ENCODE data around the gene TLE3. TPM values are rescaled to one million over a fixed set of nuclear protein-coding genes. Genes with fewer than 3 reads are reported as not detected.

The TLE3 gene
- total RNA-seq, 3 donors from 2014 or later: 67.0 to 73.9 (median 73.4) TPM

DNA sequence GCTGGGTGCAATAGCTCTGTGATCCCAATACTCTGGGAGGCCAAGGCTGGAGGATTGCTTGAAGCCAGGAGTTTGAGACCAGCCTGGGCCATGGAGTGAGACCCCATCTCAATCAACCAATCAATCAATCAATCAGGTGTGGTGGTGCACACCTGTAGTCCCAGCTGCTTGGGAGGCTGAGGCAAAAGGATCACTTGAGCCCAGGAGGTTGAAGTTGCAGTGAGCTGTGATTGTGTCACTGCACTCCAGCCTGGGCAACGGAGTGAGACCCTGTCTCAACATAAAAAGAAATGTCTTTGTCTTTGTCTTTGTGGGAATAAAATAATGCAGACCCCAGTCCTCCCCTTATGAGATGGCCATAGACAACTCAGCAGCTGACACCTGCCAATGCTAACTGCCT is 34.9 kb upstream of the TLE3 start:
- Histone ChIP-seq H3K4me1 (no peaks in the 10 kb centered on the region), H3K9me3 (no peaks in the 10 kb centered on the region), H3K4me3 (no peak overlapping the region), H3K27me3 (no peaks in the 10 kb centered on the region), H3K27ac (no peak overlapping the region), H3K36me3 (no peaks in the 10 kb centered on the region)
- DNase-seq (ENCODE audit: low spot score in 2 of 2): no peak
- TF ChIP-seq POLR2AphosphoS5 (IDR thresholded peaks at IDR 0.05) (no peak), POLR2A (IDR thresholded peaks at IDR 0.05) (no peak)
- TF ChIP-seq, protein P1, sequence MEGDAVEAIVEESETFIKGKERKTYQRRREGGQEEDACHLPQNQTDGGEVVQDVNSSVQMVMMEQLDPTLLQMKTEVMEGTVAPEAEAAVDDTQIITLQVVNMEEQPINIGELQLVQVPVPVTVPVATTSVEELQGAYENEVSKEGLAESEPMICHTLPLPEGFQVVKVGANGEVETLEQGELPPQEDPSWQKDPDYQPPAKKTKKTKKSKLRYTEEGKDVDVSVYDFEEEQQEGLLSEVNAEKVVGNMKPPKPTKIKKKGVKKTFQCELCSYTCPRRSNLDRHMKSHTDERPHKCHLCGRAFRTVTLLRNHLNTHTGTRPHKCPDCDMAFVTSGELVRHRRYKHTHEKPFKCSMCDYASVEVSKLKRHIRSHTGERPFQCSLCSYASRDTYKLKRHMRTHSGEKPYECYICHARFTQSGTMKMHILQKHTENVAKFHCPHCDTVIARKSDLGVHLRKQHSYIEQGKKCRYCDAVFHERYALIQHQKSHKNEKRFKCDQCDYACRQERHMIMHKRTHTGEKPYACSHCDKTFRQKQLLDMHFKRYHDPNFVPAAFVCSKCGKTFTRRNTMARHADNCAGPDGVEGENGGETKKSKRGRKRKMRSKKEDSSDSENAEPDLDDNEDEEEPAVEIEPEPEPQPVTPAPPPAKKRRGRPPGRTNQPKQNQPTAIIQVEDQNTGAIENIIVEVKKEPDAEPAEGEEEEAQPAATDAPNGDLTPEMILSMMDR (IDR thresholded peaks at IDR 0.05): no peak
- intact Hi-C loops (cut with DNase I; ENCODE audit: low total_unique reads): no loop called here

DNA sequence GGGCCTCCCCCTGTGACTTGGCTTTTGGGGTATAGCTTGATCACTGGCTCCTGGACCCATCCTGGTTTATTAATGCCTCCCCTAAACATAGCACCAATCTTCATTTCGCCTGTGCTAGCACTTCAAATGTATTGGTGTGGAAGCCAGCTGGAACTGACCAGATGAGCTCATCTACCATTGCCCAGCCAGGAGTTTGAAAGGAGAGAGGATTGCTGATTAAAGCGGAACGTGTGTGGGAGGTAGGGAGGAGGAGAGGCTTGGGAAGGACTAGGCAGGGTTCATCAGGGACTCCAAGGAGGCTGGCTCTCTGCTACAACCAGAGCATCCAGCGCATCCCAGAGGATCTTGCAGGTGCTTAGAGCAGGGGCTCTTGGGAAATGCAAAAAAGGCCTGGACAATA is 34.4 kb upstream of the TLE3 start:
- intact Hi-C loops (cut with DNase I; ENCODE audit: low total_unique reads): no loop called here
- H3K27ac ChIP-seq: peak overlapping the region in 1 of 2 donors; percentile 17
- no peak for DNase-seq (ENCODE audit: low spot score in 2 of 2)
- TF ChIP-seq, protein P1 (IDR thresholded peaks at IDR 0.05): no peak
- no peak for TF ChIP-seq POLR2A (IDR thresholded peaks at IDR 0.05)
- no peak for TF ChIP-seq POLR2AphosphoS5 (IDR thresholded peaks at IDR 0.05)
- no peaks in the 10 kb centered on the region for H3K27me3 ChIP-seq
- no peaks in the 10 kb centered on the region for H3K9me3 ChIP-seq
- no peaks in the 10 kb centered on the region for H3K36me3 ChIP-seq
- H3K4me3 ChIP-seq: no peak overlapping the region
- H3K4me1 ChIP-seq: no peaks in the 10 kb centered on the region

DNA sequence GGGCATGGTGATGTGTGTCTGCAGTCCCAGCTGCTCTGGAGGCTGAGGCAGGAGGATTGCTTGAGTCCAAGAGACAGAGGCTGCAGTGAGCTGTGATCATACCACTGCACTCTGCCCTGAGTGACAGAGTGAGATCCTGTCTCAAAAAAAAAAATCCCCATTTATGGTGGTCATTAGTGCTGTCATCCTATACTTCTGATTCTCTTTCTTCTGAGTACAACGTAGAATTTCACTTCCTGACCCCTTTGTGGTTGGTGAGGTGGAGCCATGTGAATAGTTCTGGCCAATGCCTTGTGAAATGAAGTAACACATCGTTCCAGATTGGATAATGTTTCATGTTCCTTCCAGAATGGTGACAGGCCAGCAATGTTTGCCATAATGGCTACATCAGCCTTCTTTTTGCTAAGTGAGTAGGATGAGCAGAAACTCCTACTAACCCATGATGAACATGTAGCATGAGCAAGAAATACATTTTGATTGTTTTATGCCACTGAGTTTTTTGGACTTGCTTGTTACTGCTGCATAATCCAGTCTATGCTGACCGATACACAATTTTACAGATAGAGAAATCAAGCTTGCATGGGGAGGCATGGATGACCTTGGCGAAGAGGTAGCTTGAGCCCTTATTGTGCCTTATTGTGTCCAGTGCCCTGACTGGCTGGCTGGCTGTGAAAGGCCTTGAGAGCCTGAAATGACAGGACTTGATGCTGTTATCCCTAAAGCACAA is 30.9 kb upstream of the TLE3 start:
- H3K9me3 ChIP-seq: no peaks in the 10 kb centered on the region
- no peaks in the 10 kb centered on the region for H3K36me3 ChIP-seq
- no peaks in the 10 kb centered on the region for H3K4me1 ChIP-seq
- no peak overlapping the region for H3K4me3 ChIP-seq
- intact Hi-C loops (cut with DNase I; ENCODE audit: low total_unique reads): no loop called here
- TF ChIP-seq POLR2AphosphoS5 (IDR thresholded peaks at IDR 0.05) (no peak), POLR2A (IDR thresholded peaks at IDR 0.05) (no peak)
- TF ChIP-seq, protein P1 (IDR thresholded peaks at IDR 0.05): no peak
- DNase-seq (ENCODE audit: low spot score in 2 of 2): no peak
- no peaks in the 10 kb centered on the region for H3K27me3 ChIP-seq
- no peak overlapping the region for H3K27ac ChIP-seq

DNA sequence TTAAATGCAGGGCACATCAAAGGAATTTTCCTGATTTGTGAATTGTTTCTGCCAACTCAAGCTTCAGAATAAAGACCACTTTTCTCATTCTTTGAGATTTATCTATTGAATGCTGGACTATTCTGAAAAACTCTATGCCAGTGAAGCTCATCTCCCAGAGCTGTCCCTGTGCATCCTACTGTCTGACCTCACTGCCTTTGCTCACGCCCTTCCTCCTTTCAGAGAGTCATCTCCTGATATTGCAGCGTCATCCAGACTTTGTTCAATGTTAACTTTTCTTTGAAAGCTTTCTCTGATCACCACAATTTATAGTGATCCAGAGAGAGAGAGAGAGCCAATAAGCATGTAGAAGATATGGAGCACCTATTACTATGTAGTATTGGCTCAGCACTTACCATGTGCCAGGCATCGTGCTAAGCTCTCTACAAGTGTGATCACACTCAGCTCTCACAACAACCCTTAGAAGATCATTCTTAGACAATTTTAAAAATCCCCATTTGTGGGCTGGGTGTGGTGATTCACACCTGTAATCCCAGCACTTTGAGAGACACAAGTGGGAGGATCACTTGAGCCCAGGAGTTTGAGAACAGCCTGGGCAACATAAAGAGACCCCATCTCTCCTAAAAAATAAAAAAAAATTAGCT is 30.2 kb upstream of the TLE3 start:
- no peak for DNase-seq (ENCODE audit: low spot score in 2 of 2)
- no peaks in the 10 kb centered on the region for H3K4me1 ChIP-seq
- no peak for TF ChIP-seq POLR2A (IDR thresholded peaks at IDR 0.05)

DNA sequence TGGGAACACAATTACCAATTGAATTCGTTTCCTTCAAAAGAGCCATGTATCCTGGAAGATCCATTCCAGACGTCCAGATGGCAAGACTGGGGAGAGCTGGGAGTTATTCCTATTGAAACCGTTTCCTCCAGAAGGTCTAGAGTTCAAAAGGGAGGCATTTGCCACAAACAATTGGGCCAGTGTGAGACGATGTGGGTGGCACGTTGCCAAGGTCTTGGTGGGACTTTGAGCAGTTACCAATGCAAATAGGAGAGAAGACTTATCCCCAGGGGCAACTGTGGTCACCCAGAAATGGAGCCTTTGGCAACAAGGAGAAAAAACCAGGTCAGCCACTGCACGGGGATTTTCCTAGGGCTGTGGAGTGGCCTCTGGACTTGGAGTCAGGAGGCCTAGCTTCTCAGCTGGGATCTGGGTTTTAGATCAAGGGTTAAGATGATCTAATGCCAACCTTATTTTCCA is 29.6 kb upstream of the TLE3 start:
- no peak overlapping the region for H3K4me3 ChIP-seq
- no peak overlapping the region for H3K27ac ChIP-seq
- H3K36me3 ChIP-seq: no peaks in the 10 kb centered on the region
- intact Hi-C loops (cut with DNase I; ENCODE audit: low total_unique reads): no loop called here
- TF ChIP-seq, protein P1 (IDR thresholded peaks at IDR 0.05): no peak
- no peak for TF ChIP-seq POLR2A (IDR thresholded peaks at IDR 0.05)
- TF ChIP-seq POLR2AphosphoS5 (IDR thresholded peaks at IDR 0.05): no peak
- DNase-seq (ENCODE audit: low spot score in 2 of 2): peak; percentile 59 to 69
- H3K9me3 ChIP-seq: no peaks in the 10 kb centered on the region
- H3K27me3 ChIP-seq: no peaks in the 10 kb centered on the region
- H3K4me1 ChIP-seq: no peaks in the 10 kb centered on the region

More for the DNA sequence above, 30.2 kb upstream of the TLE3 start:
- Histone ChIP-seq H3K36me3 (no peaks in the 10 kb centered on the region), H3K27me3 (no peaks in the 10 kb centered on the region), H3K9me3 (no peaks in the 10 kb centered on the region), H3K4me3 (no peak overlapping the region), H3K27ac (no peak overlapping the region)
- intact Hi-C loops (cut with DNase I; ENCODE audit: low total_unique reads): no loop called here
